ENCODE data around the gene RFNG. TPM values are rescaled to one million over a fixed set of nuclear protein-coding genes. Genes with fewer than 3 reads are reported as not detected.

Gene RFNG
- total and polyA plus RNA-seq, 5 donors from 2014 or later: 3.2 to 35.1 (median 5.4) TPM

- Mint-ChIP-seq H3K4me1 (peaks cover 0 to 31% (median 8%) of the 10 kb centered on the region in 4 donors), H3K27me3 (no peaks in the 10 kb centered on the region), H3K9me3 (no peaks in the 10 kb centered on the region), H3K4me3 (peak overlapping the region; percentile 88 to 94 (median 90)), H3K36me3 (no peaks in the 10 kb centered on the region), H3K27ac (no peak overlapping the region)
- H3K27ac ChIP-seq (ENCODE audit: insufficient read depth, low read length, poor library complexity, severe bottlenecking): peak overlapping the region; percentile 41
- DNase-seq (peak in 2 of 3 donors; percentile 54 to 68), ATAC-seq (ENCODE audit: low read depth in 2 of 2) (no peak)
- H3K36me3 ChIP-seq (ENCODE audit: control insufficient read depth, insufficient read depth, low read length): no peaks in the 10 kb centered on the region
- no peaks in the 10 kb centered on the region for H3K9me3 ChIP-seq (ENCODE audit: control insufficient read depth in 2 of 2, low read length in 2 of 2)
- H3K4me3 ChIP-seq (ENCODE audit: low read depth, low read length): peak overlapping the region; percentile 48
- H3K27me3 ChIP-seq (ENCODE audit: control insufficient read depth, insufficient read depth, low read length): no peaks in the 10 kb centered on the region
- peaks cover 31% of the 10 kb centered on the region for H3K4me1 ChIP-seq (ENCODE audit: control insufficient read depth, insufficient read depth, low read length, poor library complexity, severe bottlenecking)
Observed at GRCh38 chr17:82021107-82021899, 30.3 kb downstream of the RFNG start.

GRCh38 chr17:82020572-82021106 is 31.0 kb downstream of the RFNG start:
- no peaks in the 10 kb centered on the region for H3K27me3 ChIP-seq (ENCODE audit: control insufficient read depth, insufficient read depth, low read length)
- H3K27ac ChIP-seq (ENCODE audit: insufficient read depth, low read length, poor library complexity, severe bottlenecking): no peak overlapping the region
- DNase-seq (no peak), ATAC-seq (ENCODE audit: low read depth in 2 of 2) (no peak)
- Mint-ChIP-seq H3K9me3 (no peaks in the 10 kb centered on the region), H3K4me1 (peaks cover 0 to 31% (median 8%) of the 10 kb centered on the region in 4 donors), H3K36me3 (no peaks in the 10 kb centered on the region), H3K27me3 (no peaks in the 10 kb centered on the region), H3K4me3 (peak overlapping the region in 1 of 4 donors; percentile 92), H3K27ac (no peak overlapping the region)
- no peaks in the 10 kb centered on the region for H3K36me3 ChIP-seq (ENCODE audit: control insufficient read depth, insufficient read depth, low read length)
- no peaks in the 10 kb centered on the region for H3K9me3 ChIP-seq (ENCODE audit: control insufficient read depth in 2 of 2, low read length in 2 of 2)
- H3K4me1 ChIP-seq (ENCODE audit: control insufficient read depth, insufficient read depth, low read length, poor library complexity, severe bottlenecking): peaks cover 31% of the 10 kb centered on the region
- no peak overlapping the region for H3K4me3 ChIP-seq (ENCODE audit: low read depth, low read length)

- H3K4me1 Mint-ChIP-seq: peaks cover 0 to 31% (median 8%) of the 10 kb centered on the region in 4 donors
- no peaks in the 10 kb centered on the region for H3K36me3 ChIP-seq (ENCODE audit: control insufficient read depth, insufficient read depth, low read length)
- H3K36me3 Mint-ChIP-seq: no peaks in the 10 kb centered on the region
- no peaks in the 10 kb centered on the region for H3K27me3 ChIP-seq (ENCODE audit: control insufficient read depth, insufficient read depth, low read length)
- H3K27ac Mint-ChIP-seq: no peak overlapping the region
- ATAC-seq (ENCODE audit: low read depth in 2 of 2) (no peak), DNase-seq (peak; percentile 34 to 63 (median 38))
- no peak overlapping the region for H3K4me3 ChIP-seq (ENCODE audit: low read depth, low read length)
- no peaks in the 10 kb centered on the region for H3K9me3 Mint-ChIP-seq
- no peaks in the 10 kb centered on the region for H3K9me3 ChIP-seq (ENCODE audit: control insufficient read depth in 2 of 2, low read length in 2 of 2)
- no peak overlapping the region for H3K27ac ChIP-seq (ENCODE audit: insufficient read depth, low read length, poor library complexity, severe bottlenecking)
- H3K27me3 Mint-ChIP-seq: no peaks in the 10 kb centered on the region
- peak overlapping the region in 2 of 4 donors; percentile 51 to 92 for H3K4me3 Mint-ChIP-seq
- peaks cover 31% of the 10 kb centered on the region for H3K4me1 ChIP-seq (ENCODE audit: control insufficient read depth, insufficient read depth, low read length, poor library complexity, severe bottlenecking)
Observed at GRCh38 chr17:82019690-82020571, 31.7 kb downstream of the RFNG start.

- H3K27me3 Mint-ChIP-seq: no peaks in the 10 kb centered on the region
- H3K9me3 ChIP-seq (ENCODE audit: control insufficient read depth in 2 of 2, low read length in 2 of 2): no peaks in the 10 kb centered on the region
- no peaks in the 10 kb centered on the region for H3K9me3 Mint-ChIP-seq
- no peak overlapping the region for H3K4me3 ChIP-seq (ENCODE audit: low read depth, low read length)
- H3K4me1 ChIP-seq (ENCODE audit: control insufficient read depth, insufficient read depth, low read length, poor library complexity, severe bottlenecking): peaks cover 25% of the 10 kb centered on the region
- no peak overlapping the region for H3K27ac ChIP-seq (ENCODE audit: insufficient read depth, low read length, poor library complexity, severe bottlenecking)
- H3K4me1 Mint-ChIP-seq: peaks cover 0 to 29% (median 8%) of the 10 kb centered on the region in 4 donors
- no peaks in the 10 kb centered on the region for H3K27me3 ChIP-seq (ENCODE audit: control insufficient read depth, insufficient read depth, low read length)
- peak overlapping the region in 2 of 4 donors; percentile 68 to 85 for H3K4me3 Mint-ChIP-seq
- no peak overlapping the region for H3K27ac Mint-ChIP-seq
- no peak for DNase-seq
- ATAC-seq (ENCODE audit: low read depth in 2 of 2): no peak
- H3K36me3 Mint-ChIP-seq: no peaks in the 10 kb centered on the region
- H3K36me3 ChIP-seq (ENCODE audit: control insufficient read depth, insufficient read depth, low read length): no peaks in the 10 kb centered on the region
Observed at GRCh38 chr17:82018989-82019689, 32.5 kb downstream of the RFNG start.

- H3K4me1 Mint-ChIP-seq: peaks cover 0 to 24% (median 8%) of the 10 kb centered on the region in 4 donors
- Histone ChIP-seq H3K36me3 (ENCODE audit: control insufficient read depth, insufficient read depth, low read length) (no peaks in the 10 kb centered on the region), H3K27me3 (ENCODE audit: control insufficient read depth, insufficient read depth, low read length) (no peaks in the 10 kb centered on the region), H3K9me3 (ENCODE audit: control insufficient read depth in 2 of 2, low read length in 2 of 2) (no peaks in the 10 kb centered on the region), H3K4me1 (ENCODE audit: control insufficient read depth, insufficient read depth, low read length, poor library complexity, severe bottlenecking) (peaks cover 17% of the 10 kb centered on the region), H3K27ac (ENCODE audit: insufficient read depth, low read length, poor library complexity, severe bottlenecking) (no peak overlapping the region), H3K4me3 (ENCODE audit: low read depth, low read length) (no peak overlapping the region)
- H3K9me3 Mint-ChIP-seq: no peaks in the 10 kb centered on the region
- no peak overlapping the region for H3K27ac Mint-ChIP-seq
- no peaks in the 10 kb centered on the region for H3K27me3 Mint-ChIP-seq
- H3K4me3 Mint-ChIP-seq: peak overlapping the region in 1 of 4 donors; percentile 85
- no peaks in the 10 kb centered on the region for H3K36me3 Mint-ChIP-seq
- ATAC-seq (ENCODE audit: low read depth in 2 of 2) (no peak), DNase-seq (no peak)
Observed at GRCh38 chr17:82018152-82018988, 33.2 kb downstream of the RFNG start.

- DNase-seq (no peak), ATAC-seq (ENCODE audit: low read depth in 2 of 2) (no peak)
- Mint-ChIP-seq H3K36me3 (no peaks in the 10 kb centered on the region), H3K9me3 (no peaks in the 10 kb centered on the region), H3K4me1 (peaks cover 0 to 20% (median 6%) of the 10 kb centered on the region in 4 donors), H3K27ac (no peak overlapping the region), H3K27me3 (no peaks in the 10 kb centered on the region), H3K4me3 (no peak overlapping the region)
- Histone ChIP-seq H3K4me3 (ENCODE audit: low read depth, low read length) (no peak overlapping the region), H3K9me3 (ENCODE audit: control insufficient read depth in 2 of 2, low read length in 2 of 2) (no peaks in the 10 kb centered on the region), H3K4me1 (ENCODE audit: control insufficient read depth, insufficient read depth, low read length, poor library complexity, severe bottlenecking) (peaks cover 16% of the 10 kb centered on the region), H3K27ac (ENCODE audit: insufficient read depth, low read length, poor library complexity, severe bottlenecking) (no peak overlapping the region), H3K36me3 (ENCODE audit: control insufficient read depth, insufficient read depth, low read length) (no peaks in the 10 kb centered on the region), H3K27me3 (ENCODE audit: control insufficient read depth, insufficient read depth, low read length) (no peaks in the 10 kb centered on the region)
Observed at GRCh38 chr17:82017612-82018151, 33.9 kb downstream of the RFNG start.
